CD4-positive, alpha-beta T cell treated with Interleukin-6 for 4 hours (primary cell): ENCODE results near the gene PXDN.

Experiments used
- DNase-seq: peaks from one replicate; pipeline ENCODE4 v3.0.0-alpha.2; 2020; ENCODE audit warnings: mixed read lengths

Gene PXDN

DNA sequence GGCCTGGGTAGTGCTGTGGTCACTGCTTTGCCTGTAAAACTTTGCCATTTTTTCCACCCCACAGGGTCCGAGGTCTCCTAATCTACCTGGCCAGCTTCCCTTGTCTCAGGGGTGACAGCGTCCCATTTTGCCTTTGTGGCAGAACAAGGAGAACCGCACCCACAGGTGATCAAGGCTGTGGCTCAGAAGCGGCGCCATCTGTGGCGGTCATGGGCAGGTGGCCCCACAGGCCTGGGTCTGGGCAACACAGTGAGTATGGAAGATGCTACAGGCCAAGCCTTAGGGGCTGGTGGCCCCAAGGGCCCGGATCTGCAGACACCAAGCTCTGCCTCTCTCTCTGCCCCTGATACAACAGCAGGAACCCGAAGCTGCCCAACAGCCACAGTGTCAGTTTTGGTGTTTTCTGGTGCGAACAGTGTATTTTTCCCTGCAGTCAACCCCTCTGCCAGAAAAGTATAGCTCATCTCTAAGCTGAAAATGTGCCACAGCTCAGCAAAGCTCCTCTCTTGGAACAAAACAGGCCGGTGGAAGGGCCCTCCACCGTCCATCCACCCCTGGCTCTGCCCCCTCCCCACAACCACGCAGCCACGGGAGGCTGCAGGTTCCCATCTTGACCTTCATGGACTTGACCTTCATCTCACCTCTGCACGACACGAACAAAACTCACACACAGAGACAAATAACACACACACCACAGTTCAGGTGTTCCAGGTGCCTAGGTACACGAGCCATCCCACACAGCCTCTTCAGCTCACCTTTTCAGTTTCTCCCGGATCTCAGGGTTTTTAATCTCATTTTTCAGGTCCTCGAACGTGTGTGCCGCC is 96.7 kb downstream of the PXDN start:
- DNase-seq = no peak

DNA sequence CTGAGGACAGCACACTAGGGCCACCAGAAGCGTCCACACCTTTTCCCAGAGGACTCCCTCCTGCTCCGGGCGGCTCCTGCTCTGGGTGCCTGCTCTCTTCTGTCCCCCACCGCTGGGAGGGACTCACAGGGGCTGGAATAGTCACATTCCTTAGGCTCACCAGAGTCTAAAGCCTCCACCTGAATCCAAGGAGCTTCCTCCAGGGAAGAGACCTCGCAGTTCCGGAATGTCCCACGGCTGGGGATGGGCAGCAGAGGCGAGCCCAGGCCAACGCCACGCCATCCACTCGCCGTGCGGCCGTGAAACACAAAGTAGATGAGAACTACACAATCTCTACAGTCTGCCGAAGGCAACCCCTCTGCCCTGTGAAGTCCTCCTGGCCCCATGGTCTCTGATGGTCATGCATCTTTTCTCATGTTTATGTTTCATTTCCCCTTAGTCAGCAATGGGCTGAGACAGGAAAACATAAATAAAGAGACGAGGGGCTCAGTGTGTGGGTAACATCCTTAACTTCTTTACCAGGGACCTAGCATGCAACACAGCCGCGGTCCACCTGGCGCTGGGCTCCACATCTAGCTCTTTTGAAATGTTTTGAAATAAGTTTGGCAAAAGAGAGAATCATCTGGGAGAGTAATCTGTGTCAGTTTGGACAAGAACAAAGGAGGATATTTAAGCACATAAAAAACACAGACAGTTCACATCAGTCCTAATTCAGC is 98.4 kb downstream of the PXDN start:
- no peak for DNase-seq

DNA sequence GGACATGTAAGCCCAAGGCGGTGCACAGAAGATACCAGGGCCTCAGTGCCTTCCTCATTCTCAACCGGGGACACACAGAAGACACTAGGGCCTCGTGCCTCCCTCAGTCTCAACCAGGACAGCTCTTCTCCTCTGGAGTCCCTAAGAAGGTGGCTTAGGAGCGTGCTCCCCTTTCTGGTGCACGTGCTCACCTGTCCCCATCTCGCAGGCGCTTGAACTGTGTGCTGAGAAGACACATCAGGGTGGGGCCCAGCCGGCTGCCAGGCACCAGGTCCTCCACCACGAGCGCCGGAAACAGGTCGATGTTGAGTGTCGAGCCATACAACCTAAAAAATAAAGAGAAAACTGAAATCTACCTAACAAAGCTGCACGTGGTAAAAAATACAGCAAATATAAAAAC is 99.9 kb downstream of the PXDN start:
- no peak for DNase-seq

DNA sequence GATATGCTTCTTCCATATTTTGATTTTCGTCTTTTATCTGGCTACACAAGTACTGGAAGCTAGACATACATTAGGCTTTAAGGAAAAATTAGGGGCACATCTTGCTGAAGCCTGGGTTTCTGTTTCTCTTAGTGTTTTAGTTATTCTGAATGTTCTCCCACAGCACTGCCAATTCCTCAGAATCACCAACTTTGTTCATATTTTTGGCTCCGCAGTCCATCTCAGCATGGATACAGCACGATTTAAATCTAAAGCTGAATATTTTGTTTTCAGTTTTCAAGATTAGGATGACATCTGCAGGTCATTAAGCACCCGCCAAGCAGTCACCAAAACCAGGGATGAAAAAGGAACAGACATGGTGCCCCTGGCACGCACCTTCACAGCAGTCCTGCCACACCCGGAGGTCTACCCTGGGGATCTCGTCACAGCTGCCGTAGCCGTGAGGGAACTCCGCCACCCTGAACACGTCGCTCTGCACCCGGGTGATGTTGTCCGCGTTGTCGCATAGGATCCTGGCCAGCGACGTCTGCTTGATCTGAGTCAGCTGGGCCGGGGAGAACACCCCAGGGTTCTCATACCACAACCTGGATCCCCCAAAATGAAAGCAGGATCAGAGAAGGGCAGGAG is 101.2 kb downstream of the PXDN start:
- no peak for DNase-seq

DNA sequence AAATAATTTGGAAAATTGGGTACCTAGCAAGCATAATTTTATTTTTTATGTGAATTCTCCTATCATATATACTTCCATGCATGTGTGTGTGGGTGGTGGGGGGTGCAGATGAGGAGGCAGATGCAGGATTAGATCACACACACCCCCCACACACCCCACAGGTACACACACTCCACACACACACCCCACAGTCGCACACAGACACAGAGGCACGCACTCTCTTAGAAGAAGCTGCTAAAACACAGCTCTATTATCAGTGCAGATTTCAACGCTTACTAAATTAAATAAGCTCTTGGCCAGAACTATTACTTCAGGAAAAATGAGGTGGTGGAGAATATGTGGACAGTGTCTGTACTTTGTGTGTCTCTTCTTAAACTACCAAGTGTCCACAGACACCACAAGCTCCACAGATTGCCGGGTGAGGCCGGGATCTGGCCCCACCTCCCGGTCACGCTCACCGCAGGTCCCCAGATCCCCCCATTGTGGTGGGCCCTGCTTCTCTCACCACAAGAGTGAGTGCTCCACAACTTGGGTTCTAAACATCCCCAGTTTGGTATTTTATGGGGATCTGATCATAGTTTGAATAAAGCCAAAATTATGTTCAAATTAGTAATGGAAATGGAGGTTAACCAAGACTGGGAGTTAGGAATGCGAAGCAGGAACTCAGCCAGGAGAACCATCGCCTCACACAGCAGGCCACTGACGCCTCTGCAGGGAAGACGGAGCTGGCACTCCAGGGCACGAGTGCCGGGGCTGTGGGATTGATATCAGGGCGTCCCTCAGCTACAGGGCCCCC is 102.1 kb downstream of the PXDN start:
- DNase-seq = no peak

DNA sequence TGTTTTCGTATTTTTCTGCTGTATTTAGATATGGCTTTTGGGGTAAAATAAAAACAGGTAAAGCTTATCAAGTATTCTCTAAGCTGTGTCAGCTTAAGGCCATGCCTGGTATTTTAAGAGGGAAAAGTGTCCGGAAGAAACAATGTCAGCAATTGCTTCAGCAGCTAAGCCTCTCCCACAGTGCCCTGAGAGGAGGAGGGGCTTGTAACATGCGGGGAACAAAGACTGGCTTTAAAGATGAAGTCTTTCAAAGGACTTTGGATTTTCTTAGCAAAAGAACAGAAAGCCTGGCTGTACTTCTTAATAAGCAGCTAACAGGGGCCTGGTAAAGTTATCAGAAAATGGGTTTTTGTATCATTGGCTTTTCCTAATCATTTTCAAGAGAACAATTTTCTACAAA is 102.8 kb downstream of the PXDN start:
- no peak for DNase-seq

DNA sequence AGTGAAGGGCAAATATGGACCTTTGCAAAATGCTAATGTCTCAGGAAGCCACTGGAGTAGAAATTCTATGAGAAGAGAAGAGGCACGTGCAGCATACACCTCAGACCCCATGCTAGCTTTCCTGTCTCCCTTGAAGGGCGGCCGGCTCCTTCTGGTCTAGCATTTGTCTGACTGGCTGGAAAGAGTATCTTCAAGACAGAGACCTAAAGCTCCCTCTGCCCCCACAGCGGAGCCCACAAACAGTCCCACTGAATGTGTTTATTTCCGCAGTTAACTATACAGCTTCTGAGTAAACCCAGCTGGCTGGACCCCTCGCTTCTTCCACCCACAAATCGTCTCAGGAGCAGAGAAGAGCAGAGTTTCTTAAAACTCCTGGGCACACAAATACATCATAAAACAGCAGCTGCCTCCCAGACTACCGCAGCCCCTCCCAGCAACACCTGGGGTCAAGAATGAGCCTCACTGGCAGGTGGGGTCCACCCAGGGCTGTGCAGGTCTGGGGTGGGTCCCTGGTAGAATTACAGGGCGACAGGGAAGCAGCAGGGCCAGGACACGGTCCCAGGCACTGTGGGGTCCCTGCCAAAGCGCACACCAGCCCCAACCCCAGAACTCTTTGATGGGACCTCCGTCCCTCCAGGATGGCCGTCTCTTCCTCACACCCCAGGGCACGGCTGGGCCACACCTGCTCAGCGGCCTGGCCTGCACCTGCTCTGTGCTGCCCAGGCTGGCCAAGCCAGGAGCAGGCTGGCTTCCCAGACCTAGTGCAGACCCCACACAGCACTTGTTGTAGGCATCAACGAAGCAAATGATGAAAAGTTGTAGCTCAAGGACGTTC is 103.8 kb downstream of the PXDN start:
- no peak for DNase-seq

DNA sequence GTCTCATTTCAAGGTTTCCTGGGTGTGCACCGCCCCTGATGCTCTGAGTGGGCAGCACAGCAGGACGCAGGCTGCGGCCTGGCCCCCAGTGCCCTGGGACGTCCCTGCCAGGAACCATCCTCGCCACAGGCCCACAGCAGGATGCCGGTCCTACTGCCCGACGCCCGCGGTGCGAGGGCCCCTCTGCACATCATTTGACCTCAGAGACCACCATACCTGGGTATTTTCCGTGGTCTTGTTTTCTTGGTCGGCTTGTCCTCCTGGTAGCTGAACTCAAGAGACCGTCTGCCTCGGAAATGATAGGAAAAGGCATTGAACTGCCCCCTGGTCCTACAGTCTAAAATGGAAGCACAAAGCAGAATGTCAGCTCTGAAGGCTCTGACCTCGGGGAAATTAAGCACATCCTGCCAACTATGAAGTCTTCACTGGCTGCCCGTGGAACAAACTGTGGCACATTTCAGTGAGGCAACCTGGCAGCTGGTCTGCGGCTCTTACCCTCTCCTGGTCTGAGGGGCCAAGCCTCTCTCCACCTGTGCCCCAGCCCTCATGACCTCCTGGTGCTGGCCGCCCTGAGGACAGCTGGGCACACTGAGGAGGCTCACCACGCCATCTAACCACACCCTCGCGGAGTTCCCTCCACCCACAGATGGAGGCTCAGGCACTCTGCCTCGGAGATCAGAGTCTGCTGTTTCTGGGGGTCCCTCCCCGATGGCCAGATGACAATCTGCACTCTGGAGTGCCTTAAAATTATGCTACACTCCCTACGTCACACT is 105.0 kb downstream of the PXDN start:
- no peak for DNase-seq

DNA sequence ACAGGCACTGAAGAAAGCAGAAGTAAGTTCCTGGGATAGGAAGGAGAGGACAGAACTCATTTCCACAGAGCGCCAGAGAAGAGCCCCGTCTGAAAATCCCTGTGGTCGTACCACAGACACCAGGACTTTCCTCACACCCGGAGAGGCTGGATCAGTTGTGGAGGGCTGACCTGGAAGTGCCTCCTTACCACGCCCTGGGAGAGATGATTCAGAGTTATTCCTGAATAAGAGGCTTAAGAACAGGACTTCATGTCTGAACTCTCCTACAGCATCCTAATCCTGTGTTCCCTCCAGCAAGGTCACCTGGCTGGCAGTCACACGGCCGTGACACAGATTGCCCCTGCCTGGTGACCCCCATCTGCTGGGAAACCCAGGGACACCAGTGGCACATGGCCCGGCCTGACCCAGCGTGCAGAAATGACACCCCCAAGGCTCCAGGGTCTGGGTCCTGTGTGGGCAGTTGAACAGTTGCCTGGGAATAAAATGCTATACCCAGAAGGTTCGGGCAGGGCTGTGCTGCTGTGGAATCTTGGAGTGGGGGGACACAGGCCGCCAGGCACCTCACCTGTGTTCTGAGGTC is 105.9 kb downstream of the PXDN start:
- DNase-seq = no peak

DNA sequence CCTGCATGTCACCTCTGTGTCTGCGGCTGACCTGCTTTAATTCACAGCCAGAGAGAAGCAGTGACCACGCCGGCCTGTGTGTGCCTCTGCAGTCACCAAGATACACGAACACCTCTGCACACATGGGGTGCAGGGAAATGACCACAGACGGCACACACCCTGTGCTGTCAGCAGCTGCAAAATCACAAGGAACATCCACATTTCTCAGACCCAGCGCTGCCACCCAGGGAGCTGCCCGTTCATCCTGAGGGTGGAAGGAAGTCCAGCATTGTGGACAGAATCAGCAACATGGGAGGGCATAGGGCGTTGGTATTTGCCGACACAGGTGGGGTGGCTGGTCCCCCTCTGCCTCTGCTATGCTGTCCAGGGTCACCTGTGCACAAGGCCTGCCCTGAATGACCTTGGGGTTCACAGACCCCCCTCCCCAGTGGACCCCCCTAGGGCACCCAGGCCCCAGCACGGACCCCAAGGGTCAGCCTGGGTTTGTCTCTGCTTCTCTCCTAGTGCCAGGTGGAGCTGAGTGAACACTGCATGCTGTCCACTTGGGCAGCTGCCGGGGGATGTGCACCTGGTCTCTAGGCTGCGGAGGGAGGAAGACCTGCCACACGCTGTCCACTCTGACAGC is 107.4 kb downstream of the PXDN start:
- no peak for DNase-seq

DNA sequence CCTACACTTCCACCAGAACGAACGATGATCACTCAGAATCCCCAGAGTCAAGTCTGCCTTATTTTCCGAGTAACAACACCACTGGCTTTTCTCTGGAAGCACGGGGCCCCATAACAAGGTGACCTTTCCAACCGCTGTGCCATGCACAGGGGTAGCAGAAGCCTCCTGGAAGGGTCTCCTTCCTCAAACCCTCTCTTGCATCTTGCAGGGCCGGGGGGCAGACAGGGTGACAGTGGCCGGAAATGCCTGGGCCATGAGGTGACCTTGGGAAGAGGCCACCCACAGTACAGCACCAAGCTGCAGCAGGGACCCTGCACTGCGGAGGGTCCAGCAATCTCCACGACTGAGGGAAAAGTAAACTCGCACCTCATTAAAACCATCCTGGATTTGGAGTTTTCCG is 108.5 kb downstream of the PXDN start:
- DNase-seq = no peak

DNA sequence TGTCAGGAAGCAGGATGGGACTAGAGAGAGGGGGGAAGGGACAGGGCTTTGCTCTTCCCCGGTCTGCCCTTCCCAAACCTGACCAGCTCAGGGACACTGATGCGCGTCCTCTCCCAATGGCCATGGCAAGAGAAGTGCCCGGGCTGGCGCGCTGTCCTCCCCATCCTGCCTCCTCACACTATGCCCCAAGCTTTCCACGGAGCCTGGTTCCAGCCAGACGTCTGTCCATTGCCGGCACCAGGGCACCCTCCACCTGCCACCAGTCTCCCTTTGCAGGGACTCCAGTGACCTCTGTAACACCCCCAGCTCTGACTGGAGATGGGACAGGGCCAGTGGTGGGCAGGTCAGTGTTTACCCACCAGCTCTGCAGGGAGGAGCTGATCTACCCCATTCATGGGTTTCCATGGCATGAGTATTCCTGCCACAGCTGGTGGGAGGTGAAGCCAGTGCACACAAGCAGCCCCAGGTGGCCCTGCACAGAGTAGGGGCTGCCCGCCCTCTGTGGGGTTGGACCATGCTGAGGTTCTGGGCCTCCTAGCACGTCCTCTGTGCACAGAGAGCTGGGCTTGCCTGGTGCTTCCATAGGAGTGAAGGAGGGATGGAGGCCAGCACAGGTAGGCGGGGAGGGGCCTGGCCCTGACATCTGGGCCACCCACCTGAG is 109.5 kb downstream of the PXDN start:
- no peak for DNase-seq

DNA sequence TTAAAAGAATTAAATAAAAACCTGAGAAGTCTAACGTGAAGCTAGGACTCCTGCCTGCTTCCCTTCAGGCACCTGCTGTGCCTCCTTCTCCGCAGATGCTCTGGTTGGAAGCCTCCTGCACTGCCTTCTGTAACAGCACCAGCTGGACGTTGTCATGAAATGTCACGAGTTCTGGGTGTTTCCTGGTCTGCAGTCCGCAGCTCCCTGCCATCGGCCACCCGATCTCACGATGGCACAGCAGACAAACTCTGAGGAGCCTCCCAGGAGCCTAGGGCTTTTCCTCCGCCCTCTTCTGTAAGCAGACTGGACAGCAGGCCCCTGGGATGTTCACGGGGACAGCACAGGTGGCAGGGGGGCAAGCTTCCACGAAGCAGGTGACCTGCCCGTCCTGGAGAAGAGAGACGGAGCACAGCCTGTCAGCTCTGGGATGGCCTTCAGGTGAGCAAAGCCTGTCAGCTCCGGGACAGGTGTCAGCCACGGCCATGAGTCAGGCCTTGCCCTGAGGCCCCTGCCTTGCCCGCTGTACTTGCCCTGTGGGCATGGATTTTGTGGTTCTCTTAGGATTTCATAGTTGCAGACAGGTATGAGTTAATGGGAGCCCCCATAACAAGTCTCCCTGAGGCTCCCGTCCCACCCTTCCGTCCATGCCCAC is 110.3 kb downstream of the PXDN start:
- DNase-seq = no peak

DNA sequence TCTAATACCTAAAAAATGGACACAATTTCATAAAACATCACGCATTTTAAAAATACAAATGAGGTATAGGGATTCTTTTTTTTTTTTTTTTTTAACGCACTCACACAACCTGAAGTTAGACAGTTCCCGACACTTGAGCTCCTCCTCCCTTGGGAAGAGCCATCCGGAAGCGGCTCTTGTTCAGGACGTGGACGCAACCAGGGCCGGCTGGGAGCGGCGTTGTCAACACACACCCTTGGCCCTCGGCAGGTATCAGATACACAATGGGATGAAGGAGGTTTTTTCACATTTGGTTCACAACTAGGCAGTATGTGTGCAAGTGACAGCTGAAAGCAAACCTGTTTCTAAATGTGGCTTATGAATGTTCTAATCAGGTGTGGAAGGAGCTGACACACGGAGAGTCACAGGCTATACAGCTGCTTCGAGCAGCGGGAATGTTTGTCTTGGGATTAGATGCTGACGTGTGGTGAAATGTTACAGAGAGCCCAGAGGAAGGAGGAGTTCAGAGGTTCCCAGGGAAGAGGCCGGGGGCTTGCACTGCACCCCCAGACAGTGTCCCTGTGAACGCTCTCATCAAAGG is 111.1 kb downstream of the PXDN start:
- DNase-seq = no peak

DNA sequence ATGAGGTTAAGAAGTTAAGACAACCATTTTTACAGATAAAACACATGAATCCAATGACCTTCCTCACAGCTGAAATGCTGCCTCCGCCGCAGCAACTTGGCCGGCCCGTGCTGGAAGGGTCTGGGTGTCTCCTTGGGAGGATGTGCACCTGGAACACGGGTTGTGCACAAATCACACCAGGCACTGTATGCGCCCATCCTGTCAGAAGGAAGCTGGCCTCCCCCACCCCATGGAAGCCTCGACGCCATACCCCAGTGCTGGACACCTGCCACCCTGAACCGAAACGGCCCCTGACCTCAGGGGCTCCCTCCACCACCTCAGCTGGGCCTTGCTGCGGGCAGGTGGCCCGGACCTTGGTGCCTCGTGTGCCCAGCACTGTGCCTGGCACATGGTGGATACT is 111.8 kb downstream of the PXDN start:
- no peak for DNase-seq

DNA sequence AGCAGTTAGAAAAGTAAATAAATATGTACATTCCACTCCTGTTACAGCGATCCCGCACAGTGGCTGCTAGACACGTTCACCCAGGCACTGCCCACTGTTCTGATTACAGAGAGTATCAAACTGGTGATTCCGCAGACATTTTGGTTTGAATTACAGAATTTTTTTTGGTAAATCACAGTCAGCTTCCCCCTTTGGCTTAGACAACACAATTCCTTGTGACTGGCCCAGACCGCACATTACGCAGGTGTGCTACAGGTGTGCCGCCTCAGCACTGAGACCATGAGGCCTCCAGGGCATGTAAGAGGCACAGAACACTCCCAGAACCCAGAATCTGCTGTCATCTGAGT is 112.3 kb downstream of the PXDN start:
- DNase-seq = no peak

DNA sequence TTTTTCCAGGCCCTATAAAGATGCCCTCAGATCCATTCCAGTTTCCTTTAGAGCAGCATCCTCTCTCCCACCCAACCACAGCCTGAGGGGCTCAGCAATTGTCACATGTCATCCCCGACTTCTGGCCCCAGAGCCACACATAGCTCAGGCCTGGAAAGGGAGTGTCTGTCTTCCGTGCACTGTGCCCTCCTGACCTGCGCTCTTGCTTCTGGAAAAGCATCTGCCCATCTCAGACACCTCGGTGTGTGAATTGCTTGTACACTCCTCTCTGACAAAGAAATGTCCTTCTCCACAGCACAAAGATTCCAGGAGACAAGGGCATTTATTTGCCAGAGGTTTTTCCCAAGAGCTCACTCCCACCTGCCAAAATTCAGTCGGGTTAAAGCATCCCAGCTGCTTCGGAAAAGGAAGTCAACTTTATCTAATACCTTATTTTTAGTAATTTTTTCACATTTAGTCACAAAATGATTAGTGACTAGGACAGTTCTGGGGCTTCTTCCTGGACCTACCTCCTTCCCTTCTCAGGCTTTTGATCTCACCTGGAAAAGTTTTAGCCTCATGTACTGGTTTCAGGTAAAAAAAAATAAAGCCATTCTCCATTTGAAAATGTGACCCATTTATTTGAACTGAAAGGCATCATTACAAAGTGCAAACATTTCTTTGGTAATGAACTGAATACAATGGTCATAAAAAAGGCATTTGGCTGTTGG is 112.9 kb downstream of the PXDN start:
- no peak for DNase-seq

DNA sequence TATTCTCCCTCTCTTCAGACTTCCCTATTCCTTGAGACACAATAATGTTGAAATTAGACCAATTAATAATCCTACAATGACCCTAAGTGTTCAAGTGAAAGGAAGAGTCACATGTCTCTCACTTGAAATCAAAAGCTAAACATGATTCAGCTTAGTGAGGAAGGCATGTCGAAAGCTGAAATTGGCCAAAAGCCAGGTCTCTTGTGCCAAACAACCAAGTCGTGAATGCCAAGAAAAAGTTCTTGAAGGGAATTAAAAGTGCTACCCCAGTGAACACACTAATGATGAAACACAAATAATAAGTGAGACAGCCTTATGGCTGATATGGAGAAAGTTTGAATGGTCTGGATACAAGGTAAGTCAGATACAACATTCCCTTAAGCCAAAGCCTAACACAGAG is 115.4 kb downstream of the PXDN start:
- DNase-seq = no peak
